PFSK-1 (cell line): ENCODE results near the gene MGAT1.

Experiments used
- FOXP2 ChIP-seq: optimal IDR thresholded peaks from 2 replicates; pipeline ENCODE3; 2011; ENCODE audit warnings: borderline replicate concordance, control low read depth, inconsistent platforms; ENCODE audit not compliant: insufficient read depth; ENCODE audit errors: extremely low read length, extremely low read depth
- POLR2AphosphoS5 ChIP-seq: IDR thresholded peaks from 2 replicates; pipeline ENCODE4 v1.6.1; 2012; ENCODE audit warnings: low read depth, mild to moderate bottlenecking, control low read depth, low read length, moderate library complexity
- REST ChIP-seq, 2 experiments: IDR thresholded peaks; 2 replicates each; pipeline versions ENCODE4 v1.6.1 to v1.8.0; 2011 to 2012; ENCODE audit warnings: low read depth in 2 of 2, low read length in 2 of 2, control low read depth in 1 of 2, inconsistent platforms in 1 of 2, mild to moderate bottlenecking in 1 of 2, moderate library complexity in 1 of 2; ENCODE audit not compliant: insufficient read depth in 1 of 2
- SIN3A ChIP-seq: IDR thresholded peaks from 2 replicates; pipeline ENCODE4 v1.6.1; 2012; ENCODE audit warnings: mild to moderate bottlenecking, low read length, moderate library complexity, borderline replicate concordance; ENCODE audit not compliant: insufficient read depth
- TAF1 ChIP-seq: IDR thresholded peaks from 2 replicates; pipeline ENCODE4 v1.6.1; 2012; ENCODE audit warnings: low read length, control low read depth, borderline replicate concordance; ENCODE audit not compliant: insufficient read depth

MGAT1 gene

GRCh38 chr5:180810959-180811622 lies 8.5 kb upstream of the MGAT1 start:
- TF ChIP-seq POLR2AphosphoS5 (no peak), FOXP2 (peak; percentile 8), REST (IDR thresholded peaks at IDR 0.05; ENCODE audit: insufficient read depth in 1 of 2, low read depth in 2 of 2, low read length in 2 of 2) (no peak)

GRCh38 chr5:180810210-180810958 lies 7.8 kb upstream of the MGAT1 start:
- TF ChIP-seq REST (IDR thresholded peaks at IDR 0.05; ENCODE audit: insufficient read depth in 1 of 2, low read depth in 2 of 2, low read length in 2 of 2) (0 out of 4 replicates have a peak, but pooled peaks of 1 of the 2 experiments have one; percentile 19), SIN3A (0 out of 2 replicates have a peak, but pooled peaks have one; percentile 73), TAF1 (0 out of 2 replicates have a peak, but pooled peaks have one; percentile 52), FOXP2 (peak; percentile 50), POLR2AphosphoS5 (peak; percentile 95)

GRCh38 chr5:180809403-180810209 lies 7.0 kb upstream of the MGAT1 start:
- peak; percentile 57; the same call in 1 of the 2 replicates for TF ChIP-seq TAF1
- TF ChIP-seq POLR2AphosphoS5, result no peak; the same call in 1 of the 2 replicates
- peak; percentile 90; the same call in 1 of the 2 replicates for TF ChIP-seq SIN3A

GRCh38 chr5:180808461-180809000 lies 5.9 kb upstream of the MGAT1 start:
- TF ChIP-seq FOXP2 (no peak), SIN3A (no peak), REST (IDR thresholded peaks at IDR 0.05; ENCODE audit: insufficient read depth in 1 of 2, low read depth in 2 of 2, low read length in 2 of 2) (no peak), TAF1 (no peak), POLR2AphosphoS5 (no peak)

GRCh38 chr5:180807654-180808414 lies 5.2 kb upstream of the MGAT1 start:
- TF ChIP-seq TAF1, result no peak
- no peak for TF ChIP-seq SIN3A
- TF ChIP-seq FOXP2, result no peak
- TF ChIP-seq POLR2AphosphoS5, result no peak
- TF ChIP-seq REST (IDR thresholded peaks at IDR 0.05; ENCODE audit: insufficient read depth in 1 of 2, low read depth in 2 of 2, low read length in 2 of 2), result no peak
